Mesendoderm (in vitro differentiated cells): ENCODE results near the gene ERBB4.

Source experiments
- DNase-seq: peaks from one replicate; pipeline ENCODE4 v3.0.0; 2013
- H2AK5ac ChIP-seq: 2 replicates; pipeline ENCODE4 v1.6.1; 2013; ENCODE audit warnings: low read length, inconsistent platforms
- H2BK120ac ChIP-seq: 2 replicates; pipeline ENCODE4 v1.6.1; 2013; ENCODE audit warnings: low read depth, mild to moderate bottlenecking, low read length, moderate library complexity, mixed read lengths
- H2BK15ac ChIP-seq: replicated peaks from 2 replicates; pipeline ENCODE4 v1.6.1; 2013; ENCODE audit warnings: low read depth, mild to moderate bottlenecking, moderate library complexity
- H2BK5ac ChIP-seq: 2 replicates; pipeline ENCODE4 v1.6.1; 2013; ENCODE audit warnings: low read length, inconsistent platforms
- H3K18ac ChIP-seq: 2 replicates; pipeline ENCODE4 v1.6.1; 2013; ENCODE audit warnings: mild to moderate bottlenecking, low read length, mixed read lengths
- H3K23ac ChIP-seq: one replicate; pipeline ENCODE4 v1.6.1; 2013; ENCODE audit warnings: low read length
- H3K27ac ChIP-seq: 2 replicates; pipeline ENCODE4 v1.5.1; 2013; ENCODE audit warnings: low read depth, mild to moderate bottlenecking, inconsistent platforms, low read length, moderate library complexity
- H3K27me3 ChIP-seq: 2 replicates; pipeline ENCODE4 v1.6.1; 2013; ENCODE audit warnings: low read length, control low read depth, mild to moderate bottlenecking, inconsistent platforms; ENCODE audit not compliant: insufficient read depth, poor library complexity
- H3K36me3 ChIP-seq: 2 replicates; pipeline ENCODE4 v1.6.1; 2013; ENCODE audit warnings: low read length, inconsistent platforms; ENCODE audit not compliant: control insufficient read depth, insufficient read depth
- H3K4ac ChIP-seq: one replicate; pipeline ENCODE4 v1.6.1; 2013; ENCODE audit warnings: low read depth, mild to moderate bottlenecking, low read length, moderate library complexity
- H3K4me1 ChIP-seq: 2 replicates; pipeline ENCODE4 v1.6.1; 2013; ENCODE audit warnings: low read depth, low read length, inconsistent platforms; ENCODE audit not compliant: control insufficient read depth
- H3K4me2 ChIP-seq: 2 replicates; pipeline ENCODE4 v1.6.1; 2013; ENCODE audit warnings: low read length
- H3K4me3 ChIP-seq: 2 replicates; pipeline ENCODE4 v1.5.1; 2013; ENCODE audit warnings: mild to moderate bottlenecking, low read length
- H3K56ac ChIP-seq: one replicate; pipeline ENCODE4 v1.6.1; 2013; ENCODE audit warnings: low read length
- H3K79me1 ChIP-seq: 2 replicates; pipeline ENCODE4 v1.6.1; 2013; ENCODE audit warnings: low read length, inconsistent platforms
- H3K79me2 ChIP-seq: 2 replicates; pipeline ENCODE4 v1.6.1; 2013; ENCODE audit warnings: mild to moderate bottlenecking, low read length; ENCODE audit not compliant: control insufficient read depth, insufficient read depth
- H3K9ac ChIP-seq: 2 replicates; pipeline ENCODE4 v1.6.1; 2013; ENCODE audit warnings: low read length, inconsistent platforms
- H4K5ac ChIP-seq: one replicate; pipeline ENCODE4 v1.6.1; 2013; ENCODE audit warnings: low read length
- H4K8ac ChIP-seq: one replicate; pipeline ENCODE4 v1.6.1; 2013; ENCODE audit warnings: low read depth, mild to moderate bottlenecking, control low read depth, low read length, moderate library complexity
- WGBS: extraction: QIAGEN DNeasy Blood & Tissue Kit; methylation state at CpG from one replicate; pipeline ENCODE4 v1.1.7; 2013; ENCODE audit warnings: low lambda C conversion rate, missing lambda C conversion rate; ENCODE audit not compliant: insufficient coverage; ENCODE audit errors: extremely low coverage; 5-methylcytosine and 5-hydroxymethylcytosine counted together

Gene ERBB4

GRCh38 chr2:212523756-212524155, 14.8 kb downstream of the ERBB4 start:
- H3K36me3 ChIP-seq = no peaks in the 10 kb centered on the region
- no peak overlapping the region for H3K4me3 ChIP-seq
- no peak overlapping the region for H3K23ac ChIP-seq
- H3K27ac ChIP-seq = no peak overlapping the region
- no peaks in the 10 kb centered on the region for H3K27me3 ChIP-seq
- no peak overlapping the region for H4K5ac ChIP-seq
- no peak overlapping the region for H2BK120ac ChIP-seq
- no CpG with 5 or more reads among the region's 2 CpGs for WGBS
- no peak overlapping the region for H2BK15ac ChIP-seq
- H3K4me2 ChIP-seq = no peak overlapping the region
- no peaks in the 10 kb centered on the region for H3K79me1 ChIP-seq
- no peak overlapping the region for H2AK5ac ChIP-seq
- no peak overlapping the region for H3K9ac ChIP-seq
- H3K79me2 ChIP-seq = no peaks in the 10 kb centered on the region
- no peak overlapping the region for H4K8ac ChIP-seq
- no peak for DNase-seq
- no peak overlapping the region for H3K56ac ChIP-seq
- H2BK5ac ChIP-seq = no peak overlapping the region
- no peak overlapping the region for H3K18ac ChIP-seq
- H3K4me1 ChIP-seq = no peaks in the 10 kb centered on the region
- no peak overlapping the region for H3K4ac ChIP-seq

GRCh38 chr2:212520340-212520739, 18.3 kb downstream of the ERBB4 start:
- no CpG with 5 or more reads among the region's 2 CpGs for WGBS
- Histone ChIP-seq H2AK5ac (no peak overlapping the region), H3K79me1 (no peaks in the 10 kb centered on the region), H3K18ac (no peak overlapping the region), H3K4me3 (no peak overlapping the region), H3K56ac (no peak overlapping the region), H2BK15ac (no peak overlapping the region), H3K36me3 (no peaks in the 10 kb centered on the region), H3K9ac (no peak overlapping the region), H3K4me2 (no peak overlapping the region), H3K23ac (no peak overlapping the region), H3K27ac (no peak overlapping the region), H3K4me1 (no peaks in the 10 kb centered on the region), H4K5ac (no peak overlapping the region), H4K8ac (no peak overlapping the region), H2BK5ac (no peak overlapping the region), H3K27me3 (no peaks in the 10 kb centered on the region), H2BK120ac (no peak overlapping the region), H3K4ac (no peak overlapping the region), H3K79me2 (no peaks in the 10 kb centered on the region)
- peak; percentile 32 for DNase-seq

GRCh38 chr2:212517693-212518092, 20.9 kb downstream of the ERBB4 start:
- Histone ChIP-seq H3K79me2 (no peaks in the 10 kb centered on the region), H3K56ac (no peak overlapping the region), H2BK120ac (no peak overlapping the region), H2BK5ac (no peak overlapping the region), H3K27ac (no peak overlapping the region), H3K23ac (no peak overlapping the region), H3K79me1 (no peaks in the 10 kb centered on the region), H3K4me2 (no peak overlapping the region), H3K4ac (no peak overlapping the region), H4K5ac (no peak overlapping the region), H3K9ac (no peak overlapping the region), H3K27me3 (no peaks in the 10 kb centered on the region), H2AK5ac (no peak overlapping the region), H3K4me1 (no peaks in the 10 kb centered on the region), H3K4me3 (no peak overlapping the region), H3K36me3 (no peaks in the 10 kb centered on the region), H2BK15ac (no peak overlapping the region), H4K8ac (no peak overlapping the region), H3K18ac (no peak overlapping the region)
- no peak for DNase-seq
- WGBS = no CpG with 5 or more reads among the region's 1 CpG

GRCh38 chr2:212505586-212505985, 33.0 kb downstream of the ERBB4 start:
- H3K23ac ChIP-seq = no peak overlapping the region
- WGBS = no CpG with 5 or more reads among the region's 2 CpGs

GRCh38 chr2:212495046-212495445, 43.6 kb downstream of the ERBB4 start:
- Histone ChIP-seq H2AK5ac (no peak overlapping the region), H3K36me3 (no peaks in the 10 kb centered on the region), H3K4me2 (no peak overlapping the region), H2BK5ac (no peak overlapping the region), H3K56ac (no peak overlapping the region), H3K9ac (no peak overlapping the region), H3K23ac (no peak overlapping the region), H4K5ac (no peak overlapping the region), H2BK120ac (no peak overlapping the region), H2BK15ac (no peak overlapping the region), H3K4me1 (no peaks in the 10 kb centered on the region), H3K79me2 (no peaks in the 10 kb centered on the region), H3K79me1 (no peaks in the 10 kb centered on the region), H3K4me3 (no peak overlapping the region), H3K27ac (no peak overlapping the region), H4K8ac (no peak overlapping the region), H3K4ac (no peak overlapping the region), H3K18ac (no peak overlapping the region), H3K27me3 (no peaks in the 10 kb centered on the region)
- WGBS = no CpG with 5 or more reads among the region's 1 CpG
- DNase-seq = no peak

More at GRCh38 chr2:212505586-212505985, 33.0 kb downstream of the ERBB4 start:
- H3K36me3 ChIP-seq = no peaks in the 10 kb centered on the region
- peak; percentile 31 for DNase-seq
- H4K8ac ChIP-seq = no peak overlapping the region
- H2AK5ac ChIP-seq = no peak overlapping the region
- H3K27me3 ChIP-seq = no peaks in the 10 kb centered on the region
- no peaks in the 10 kb centered on the region for H3K79me2 ChIP-seq
- no peaks in the 10 kb centered on the region for H3K79me1 ChIP-seq
- H3K18ac ChIP-seq = no peak overlapping the region
- H2BK120ac ChIP-seq = no peak overlapping the region
- no peak overlapping the region for H3K27ac ChIP-seq
- no peak overlapping the region for H3K4ac ChIP-seq
- no peaks in the 10 kb centered on the region for H3K4me1 ChIP-seq
- H3K56ac ChIP-seq = no peak overlapping the region
- no peak overlapping the region for H4K5ac ChIP-seq
- no peak overlapping the region for H3K4me2 ChIP-seq
- H2BK5ac ChIP-seq = no peak overlapping the region
- H3K9ac ChIP-seq = no peak overlapping the region
- no peak overlapping the region for H3K4me3 ChIP-seq
- no peak overlapping the region for H2BK15ac ChIP-seq

- H3K56ac ChIP-seq = no peak overlapping the region
- H3K4me2 ChIP-seq = no peak overlapping the region
- no CpG with 5 or more reads among the region's 1 CpG for WGBS
- H3K4me1 ChIP-seq = no peaks in the 10 kb centered on the region
- H4K5ac ChIP-seq = no peak overlapping the region
- H4K8ac ChIP-seq = no peak overlapping the region
- H3K79me1 ChIP-seq = no peaks in the 10 kb centered on the region
- no peak overlapping the region for H2BK120ac ChIP-seq
- no peak overlapping the region for H3K18ac ChIP-seq
- H3K27ac ChIP-seq = no peak overlapping the region
- no peak overlapping the region for H3K23ac ChIP-seq
- H3K4me3 ChIP-seq = no peak overlapping the region
- no peaks in the 10 kb centered on the region for H3K79me2 ChIP-seq
- H3K36me3 ChIP-seq = no peaks in the 10 kb centered on the region
- H3K27me3 ChIP-seq = no peaks in the 10 kb centered on the region
- no peak overlapping the region for H2BK15ac ChIP-seq
- H2BK5ac ChIP-seq = no peak overlapping the region
- H3K4ac ChIP-seq = no peak overlapping the region
- H2AK5ac ChIP-seq = no peak overlapping the region
- no peak overlapping the region for H3K9ac ChIP-seq
- DNase-seq = no peak
Observed at GRCh38 chr2:212494418-212495020, 44.1 kb downstream of the ERBB4 start.
